DMS 273 (cell line): ENCODE results near the gene TMEM117.
"Not testable (repeated sequence)": the region's sequence is repeated elsewhere in the genome, so short reads cannot be mapped to it uniquely, and the experiment has no call there.

Experiments
- DNase-seq: peaks from one replicate; lab custom pipeline; 2025; ENCODE audit not compliant: unreplicated experiment; lab: John Stamatoyannopoulos, UW

Gene TMEM117

DNA sequence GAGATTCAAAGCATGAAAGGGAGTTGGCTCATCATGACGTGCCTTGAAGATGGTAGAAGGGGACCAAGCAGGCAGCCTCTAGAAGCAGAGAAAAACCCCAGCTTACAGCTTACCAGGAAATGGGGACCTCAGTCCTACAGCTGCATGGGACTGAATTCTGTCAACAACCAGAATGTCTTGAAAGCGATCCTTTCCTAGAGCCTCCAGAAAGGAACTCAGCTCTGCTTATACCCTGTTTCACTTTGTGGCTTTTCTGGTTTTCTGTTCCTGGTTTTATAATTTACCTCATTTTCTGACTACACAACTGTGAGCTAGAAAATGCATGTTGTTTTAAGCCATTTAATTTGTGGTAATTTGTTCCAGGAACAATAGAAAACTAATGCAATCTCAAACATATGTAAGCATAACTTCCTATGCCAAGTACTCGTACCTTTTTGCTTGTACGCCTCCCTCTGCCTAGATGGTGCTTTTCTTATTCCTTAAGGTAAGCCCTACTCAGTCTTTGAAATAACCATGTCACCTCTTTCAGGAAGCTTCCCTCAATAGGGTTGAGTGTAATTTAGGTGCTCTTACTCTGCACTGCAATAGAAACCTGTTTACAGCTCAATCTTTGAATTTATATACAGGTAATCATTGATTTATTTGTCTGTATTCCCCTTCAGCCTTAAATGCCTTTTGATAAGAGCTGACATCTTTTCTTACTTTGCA lies 348.8 kb downstream of the TMEM117 start:
- DNase-seq = no peak

DNA sequence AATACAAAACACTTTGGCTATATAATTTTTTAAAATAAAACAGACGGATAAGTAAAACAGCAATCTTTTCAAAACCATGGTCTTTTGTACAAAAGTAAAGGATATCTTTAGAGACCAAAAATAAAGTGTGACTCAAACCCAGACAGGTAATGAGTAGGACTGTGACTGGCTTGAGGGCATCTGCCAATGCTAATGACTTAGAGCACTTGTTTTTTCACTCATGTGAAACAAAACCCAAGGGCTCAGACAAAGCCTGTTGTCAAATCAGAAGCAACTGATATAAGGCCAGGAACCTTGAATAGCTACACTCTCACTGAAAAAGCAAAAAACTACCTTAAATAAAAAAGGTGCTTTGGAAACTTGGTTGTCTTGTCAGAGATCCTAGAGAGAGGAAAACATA lies 357.4 kb downstream of the TMEM117 start:
- no peak for DNase-seq

GRCh38 chr12:44195719-44196118 lies 359.8 kb downstream of the TMEM117 start:
- not testable (repeated sequence) for DNase-seq

DNA sequence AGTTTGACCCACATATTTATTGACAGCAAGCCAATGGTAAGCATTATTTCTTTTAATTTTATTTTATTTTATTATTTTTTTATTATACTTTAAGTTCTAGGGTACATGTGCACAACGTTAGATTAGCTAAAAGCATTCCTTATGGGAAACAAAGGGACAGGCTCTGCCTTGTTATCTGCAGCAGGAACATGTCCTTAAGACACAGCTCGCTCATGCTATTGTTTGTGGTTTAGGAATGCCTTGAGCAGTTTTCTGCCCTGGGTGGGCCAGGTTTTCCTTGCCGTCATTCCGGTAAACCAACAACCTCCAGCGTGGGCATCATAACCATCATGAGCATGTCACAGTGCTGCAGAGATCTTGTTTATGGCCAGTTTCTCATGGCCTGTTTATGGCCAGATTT lies 370.2 kb downstream of the TMEM117 start:
- no peak for DNase-seq

DNA sequence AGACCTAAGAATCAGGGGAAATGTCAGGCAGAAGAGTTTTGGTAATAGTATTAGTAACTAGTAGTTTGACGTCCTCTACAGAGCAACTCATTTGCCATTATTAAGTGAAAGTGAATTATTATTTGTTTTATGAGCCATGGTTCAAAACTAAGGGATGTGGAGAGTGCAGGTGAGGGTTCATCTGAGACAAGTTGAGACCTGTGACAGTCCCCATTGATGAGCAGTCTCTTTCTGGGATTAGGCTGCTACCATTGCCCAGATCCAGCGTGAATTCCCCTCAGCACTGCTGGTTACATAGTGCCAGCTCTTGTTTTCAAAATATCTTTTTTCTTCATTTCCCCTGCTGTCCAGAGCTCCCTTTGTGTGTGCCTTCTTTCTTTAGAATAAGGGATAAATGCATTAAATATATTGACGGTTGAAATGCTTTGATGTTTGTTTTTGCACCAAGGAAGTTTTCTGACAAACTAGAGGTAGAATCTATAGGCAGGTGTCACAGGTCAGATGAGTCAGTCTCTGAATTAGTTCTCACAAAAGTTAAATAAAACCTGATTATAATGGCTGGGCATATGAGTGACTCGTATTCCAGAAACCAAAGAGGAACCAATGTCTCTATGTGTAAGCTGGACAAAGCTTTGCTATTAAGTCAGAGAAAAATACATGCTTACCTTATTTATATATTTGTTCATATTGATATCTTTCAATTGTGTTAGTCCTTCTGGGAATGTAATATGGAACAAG lies 381.4 kb downstream of the TMEM117 start:
- no peak for DNase-seq

DNA sequence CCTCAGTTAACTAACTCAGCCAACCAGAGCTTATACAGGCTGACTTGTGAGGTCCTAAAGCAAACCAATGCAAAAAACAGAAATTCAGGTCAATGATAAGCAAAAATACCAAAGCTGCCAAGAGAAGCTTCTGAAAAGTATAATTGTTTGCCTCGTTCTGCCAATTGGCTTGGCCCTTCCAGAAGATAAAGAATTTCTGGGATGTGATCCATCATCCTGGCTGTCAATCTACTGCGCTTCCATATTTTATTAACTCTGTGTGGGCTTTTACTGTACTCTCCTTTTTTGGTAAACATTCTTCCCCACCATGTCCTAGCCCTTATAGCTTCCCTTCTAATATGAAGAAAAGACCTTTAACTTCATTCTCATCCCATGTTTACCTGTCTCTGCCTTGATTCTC lies 387.9 kb downstream of the TMEM117 start:
- DNase-seq = no peak

GRCh38 chr12:44224399-44225148 lies 388.7 kb downstream of the TMEM117 start:
- peak; percentile 5 for DNase-seq

DNA sequence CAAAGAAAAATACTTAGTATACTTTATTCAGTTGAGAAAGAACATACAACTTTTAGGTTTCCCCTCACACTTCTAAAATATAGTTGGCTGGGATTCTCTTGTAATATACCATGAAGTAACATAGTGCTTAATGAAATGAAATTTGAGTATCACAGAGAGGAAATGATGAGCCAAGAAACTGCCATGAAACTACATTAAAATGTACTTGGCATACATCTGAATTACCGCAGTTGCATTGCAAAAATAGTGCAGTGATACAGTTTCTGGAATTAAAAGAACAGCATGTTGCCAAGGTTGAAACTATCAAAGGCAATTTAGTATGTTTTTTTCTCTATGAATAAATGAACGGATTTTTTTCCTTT lies 389.2 kb downstream of the TMEM117 start:
- DNase-seq = no peak

- DNase-seq = no peak
These were observed 391.7 kb downstream of the TMEM117 start for GRCh38 chr12:44227616-44228015.

DNA sequence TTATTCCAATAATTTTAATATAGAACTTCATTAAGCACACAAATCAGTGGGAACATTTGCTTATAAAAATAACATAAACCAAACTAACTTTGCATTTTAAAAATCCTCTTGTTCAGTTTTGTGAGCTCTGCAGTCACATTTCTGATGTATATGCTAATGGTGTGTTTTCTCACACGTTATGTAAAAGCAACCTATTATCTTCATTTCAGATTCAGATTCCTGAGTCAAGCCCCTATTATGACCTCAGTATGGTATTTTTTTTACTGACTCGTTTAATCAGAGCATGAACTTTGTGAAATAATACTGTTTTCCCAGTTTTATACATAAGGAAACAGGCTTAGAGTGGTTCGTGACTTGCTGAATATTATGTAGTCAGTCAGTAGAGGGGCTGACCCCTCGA lies 394.0 kb downstream of the TMEM117 start:
- DNase-seq = no peak

DNA sequence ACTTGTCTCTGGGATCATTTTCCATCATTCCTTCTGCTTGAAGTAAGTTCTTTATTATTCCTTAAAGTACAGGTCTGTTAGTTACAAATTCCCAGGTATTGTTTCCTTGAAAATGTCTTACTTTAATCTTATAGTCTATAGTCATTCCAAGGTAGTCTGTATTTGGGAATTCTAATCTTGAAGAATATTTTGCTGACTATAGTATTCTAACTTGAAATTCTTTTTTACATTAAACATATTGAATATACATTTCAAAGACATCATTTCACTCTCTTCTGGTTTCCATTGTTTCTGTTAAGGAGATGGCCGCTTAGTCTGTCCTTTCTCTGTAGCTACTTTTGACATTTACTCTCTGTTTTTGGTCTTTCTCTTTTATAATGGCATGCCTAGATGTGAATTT lies 399.8 kb downstream of the TMEM117 start:
- no peak for DNase-seq

DNA sequence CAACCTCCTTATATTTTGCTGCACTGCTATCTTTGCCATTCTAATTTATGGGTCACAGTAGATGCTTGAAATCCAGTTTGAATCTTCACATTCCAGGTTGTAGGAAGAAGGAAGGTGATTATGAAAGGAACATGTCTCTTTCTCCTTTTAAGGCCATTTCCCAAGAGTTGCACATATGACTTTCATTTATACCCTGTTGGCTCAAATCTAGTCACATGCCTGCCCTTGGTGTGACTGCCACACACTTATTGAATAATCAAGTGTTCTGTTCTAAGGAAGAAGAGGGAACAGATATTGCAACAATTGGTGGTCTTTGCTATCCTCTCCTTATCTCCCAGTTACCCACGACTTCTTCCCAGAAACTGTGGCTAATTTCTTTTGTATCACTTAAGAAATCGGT lies 404.3 kb downstream of the TMEM117 start:
- no peak for DNase-seq

GRCh38 chr12:44245932-44246331 lies 410.1 kb downstream of the TMEM117 start:
- DNase-seq = no peak

GRCh38 chr12:44246482-44247105 lies 410.7 kb downstream of the TMEM117 start:
- peak; percentile 15 for DNase-seq

GRCh38 chr12:44247588-44247987 lies 411.7 kb downstream of the TMEM117 start:
- peak; percentile 16 for DNase-seq

DNA sequence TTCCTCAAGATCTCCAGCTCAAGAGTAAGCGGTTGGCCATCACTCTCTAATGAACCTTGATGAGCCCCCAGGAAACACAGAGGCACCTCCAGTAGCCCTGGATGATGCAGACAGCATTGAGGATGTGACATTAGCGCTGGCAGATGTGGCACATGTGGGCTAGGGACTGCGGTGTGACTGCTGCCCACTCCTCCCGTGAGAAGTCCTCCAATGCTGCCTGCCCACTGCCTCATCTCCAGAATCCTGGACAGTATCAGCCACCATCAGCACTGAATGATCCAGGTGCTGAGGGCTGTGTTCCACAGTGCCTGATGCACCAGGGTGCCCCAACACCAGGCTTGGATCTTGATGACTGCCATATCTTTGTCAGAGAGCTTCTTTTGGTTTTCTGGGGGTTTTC lies 412.6 kb downstream of the TMEM117 start:
- no peak for DNase-seq

GRCh38 chr12:44250440-44250839 lies 414.6 kb downstream of the TMEM117 start:
- DNase-seq = not testable (repeated sequence)

GRCh38 chr12:44253338-44253856 lies 417.5 kb downstream of the TMEM117 start:
- DNase-seq = no peak

- no peak for DNase-seq
These were observed 422.4 kb downstream of the TMEM117 start for GRCh38 chr12:44258246-44258645.

DNA sequence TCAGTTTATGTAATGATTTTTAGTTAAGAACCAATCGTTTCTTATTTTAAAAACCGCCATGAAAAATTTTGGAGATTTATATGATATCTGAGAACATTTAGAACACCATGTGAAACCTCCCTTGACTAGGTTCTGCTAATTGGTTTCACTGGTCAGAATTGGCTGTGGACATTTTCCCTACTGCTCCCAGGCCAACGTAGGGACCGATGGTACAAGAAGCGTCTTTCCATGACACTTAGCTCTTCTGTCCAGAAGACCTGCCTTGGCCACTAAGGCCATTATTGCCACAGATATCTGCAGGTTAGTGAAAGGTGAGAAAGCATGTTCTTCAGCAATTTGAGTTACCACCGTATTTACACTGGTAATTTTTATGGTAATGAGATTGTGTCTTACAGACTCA lies 424.0 kb downstream of the TMEM117 start:
- no peak for DNase-seq

DNA sequence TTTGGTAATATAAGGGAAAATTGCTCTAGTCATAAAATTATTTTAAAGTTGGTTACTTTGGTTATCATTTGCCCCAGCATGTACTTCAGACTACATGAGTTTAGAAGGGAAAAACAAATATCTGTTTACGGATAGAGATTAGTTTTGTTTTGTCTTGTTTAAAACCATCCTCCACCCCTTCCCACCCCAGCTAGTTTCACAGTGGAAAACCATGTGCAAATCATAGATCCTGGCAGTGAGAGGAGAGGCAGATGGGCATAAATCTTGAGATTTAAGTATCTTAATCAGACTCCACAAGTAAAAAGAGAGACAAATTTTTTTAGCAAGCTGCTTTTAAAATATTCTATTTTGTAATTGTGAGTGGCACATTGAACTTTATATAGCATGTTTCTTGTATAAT lies 424.7 kb downstream of the TMEM117 start:
- DNase-seq = no peak
